B cell (primary cell): Measurements from ENCODE around the gene MAPK8. TPM values are rescaled to one million over a fixed set of nuclear protein-coding genes. Genes with fewer than 3 reads are reported as not detected.

ENCODE experiments used
- ATAC-seq: fragments of 200-7000 bp; cut with Tn5 transposase; one replicate; pipeline ENCODE4 v1.10.0; 2021; ENCODE audit warnings: low read depth, mild to moderate bottlenecking, moderate number of reproducible peaks, moderate library complexity
- CTCF ChIA-PET: fragments of 350-600 bp; sonication (Branson Sonifier 250); formaldehyde crosslinking; loops from one replicate; lab custom pipeline; 2021; ENCODE audit warnings: antibody characterized with exemption, inconsistent platforms; lab: Charles Lee
- POLR2A ChIA-PET: fragments of 350-600 bp; sonication (Branson Sonifier 250); formaldehyde crosslinking; loops from one replicate; lab custom pipeline; 2021; ENCODE audit warnings: antibody characterized with exemption; lab: Charles Lee
- DNase-seq: peaks from one replicate; pipeline ENCODE4 v3.0.0; 2013
- H2AFZ ChIP-seq: 2 replicates; pipeline ENCODE4 v1.6.1; 2012; ENCODE audit warnings: mild to moderate bottlenecking, low read depth, low read length; ENCODE audit not compliant: insufficient read depth, poor library complexity, severe bottlenecking
- H3K27ac ChIP-seq, 2 donors: 1 replicate in 1 of 2; 2 replicates in 1 of 2; pipeline ENCODE4 v1.5.1; 2012 to 2013; ENCODE audit warnings: low read length in 2 of 2, mild to moderate bottlenecking in 2 of 2, moderate library complexity in 1 of 2
- H3K27me3 ChIP-seq, 4 experiments: fragments of 200-600 bp in 1 of 4; sonication (generic) in 1 of 4; replicated peaks in 1 of 4; 1 replicate in 2 of 4; 2 replicates in 2 of 4; pipeline versions ENCODE4 v1.6.1 to v1.7.0; 2013 to 2016; ENCODE audit warnings: low read length in 3 of 4, mild to moderate bottlenecking in 2 of 4, mixed read lengths in 1 of 4, moderate library complexity in 1 of 4; ENCODE audit not compliant: insufficient read depth in 4 of 4, control insufficient read depth in 3 of 4; ENCODE audit errors: control extremely low read depth in 1 of 4
- H3K36me3 ChIP-seq, 2 experiments: replicated peaks in 1 of 2; 1 replicate in 1 of 2; 2 replicates in 1 of 2; pipeline versions ENCODE4 v1.6.1 to v1.7.1; 2013; ENCODE audit warnings: low read length in 1 of 2; ENCODE audit not compliant: insufficient read depth in 2 of 2, control insufficient read depth in 1 of 2; ENCODE audit errors: control extremely low read depth in 1 of 2, extremely low read depth in 1 of 2
- H3K4me1 ChIP-seq, 2 donors: fragments of 200-600 bp in 1 of 2; sonication (generic) in 1 of 2; 1 replicate in 1 of 2; 2 replicates in 1 of 2; pipeline versions ENCODE4 v1.5.1 to v1.6.1; 2013 to 2017; ENCODE audit warnings: low read length in 2 of 2; ENCODE audit not compliant: control insufficient read depth in 2 of 2, insufficient read depth in 2 of 2
- H3K4me2 ChIP-seq: replicated peaks from 2 replicates; pipeline ENCODE3; 2012; ENCODE audit warnings: mild to moderate bottlenecking, low read depth, low read length; ENCODE audit not compliant: poor library complexity, severe bottlenecking
- H3K4me3 ChIP-seq, 5 experiments: fragments of 200-600 bp in 1 of 5; sonication (generic) in 1 of 5; 1 replicate in 3 of 5; 2 replicates in 2 of 5; pipeline versions ENCODE4 v1.5.1 to v1.7.0; 2011 to 2016; ENCODE audit warnings: low read length in 4 of 5, mild to moderate bottlenecking in 4 of 5, low read depth in 2 of 5, control low read depth in 1 of 5, moderate library complexity in 1 of 5; ENCODE audit not compliant: insufficient read depth in 1 of 5; ENCODE audit errors: control extremely low read depth in 1 of 5, extremely low read depth in 1 of 5
- H3K79me2 ChIP-seq: fragments of 200-600 bp; sonication (generic); one replicate; pipeline ENCODE4 v1.6.0; 2016; ENCODE audit warnings: low read length; ENCODE audit not compliant: control insufficient read depth, insufficient read depth
- H3K9ac ChIP-seq: fragments of 200-600 bp; sonication (generic); 2 replicates; pipeline ENCODE4 v1.6.1; 2017; ENCODE audit warnings: mild to moderate bottlenecking, low read length, moderate library complexity
- H3K9me3 ChIP-seq, 3 donors: one replicate each; pipeline versions ENCODE4 v1.6.1 to v1.7.1; 2013; ENCODE audit warnings: low read length in 2 of 3; ENCODE audit not compliant: control insufficient read depth in 2 of 3, insufficient read depth in 1 of 3; ENCODE audit errors: control extremely low read depth in 1 of 3
- H4K20me1 ChIP-seq: 2 replicates; pipeline ENCODE4 v1.6.0; 2012; ENCODE audit warnings: mild to moderate bottlenecking, low read length; ENCODE audit not compliant: insufficient read depth, control insufficient read depth, poor library complexity, severe bottlenecking
- H3K27ac Mint-ChIP-seq: one replicate; pipeline ENCODE4 v1.8.0; 2021; ENCODE audit warnings: mixed read lengths
- H3K27me3 Mint-ChIP-seq: one replicate; pipeline ENCODE4 v1.8.0; 2021; ENCODE audit warnings: mixed read lengths
- H3K4me1 Mint-ChIP-seq: one replicate; pipeline ENCODE4 v1.8.0; 2021; ENCODE audit warnings: mixed read lengths
- H3K4me3 Mint-ChIP-seq: one replicate; pipeline ENCODE4 v1.8.0; 2021; ENCODE audit warnings: mixed read lengths
- H3K9me3 Mint-ChIP-seq: one replicate; pipeline ENCODE4 v1.8.0; 2022; ENCODE audit warnings: mixed read lengths; ENCODE audit not compliant: insufficient read depth
- EZH2 ChIP-seq: IDR thresholded peaks from 2 replicates; pipeline ENCODE4 v1.6.1; 2012; ENCODE audit warnings: borderline replicate concordance, low read depth, mild to moderate bottlenecking, moderate library complexity, low read length; ENCODE audit not compliant: insufficient read depth, poor library complexity, severe bottlenecking
- WGBS: methylation state at CpG from one replicate; pipeline ENCODE4 v1.1.5; 2013; ENCODE audit warnings: missing lambda C conversion rate; ENCODE audit not compliant: insufficient coverage; 5-methylcytosine and 5-hydroxymethylcytosine counted together
- intact Hi-C: fragments of 100-400 bp; cut with micrococcal nuclease; formaldehyde crosslinking; loops from one replicate; pipeline ENCODE4 v1.10.0; 2022
- polyA plus RNA-seq: library from polyadenylated mRNA; depleted of rRNA; stranded (reverse); fragments of >200 nt; gene quantifications from 2 replicates; pipeline ENCODE4 v1.2.3, GENCODE V29; 2012
- total RNA-seq, 2 donors: library from RNA; stranded (reverse); fragments of 120-200 nt in 1 of 2; gene quantifications; 1 replicate in 1 of 2; 2 replicates in 1 of 2; pipeline versions ENCODE4 v1.2.3 to v1.2.4, GENCODE V29; 2013 to 2022
- TF ChIP-seq, protein P1 (sequence below): fragments of 200-600 bp; IDR thresholded peaks from one replicate; pipeline ENCODE4 v1.8.0; 2022; ENCODE audit warnings: antibody characterized with exemption, mild to moderate bottlenecking

Gene MAPK8
- total and polyA plus RNA-seq, 2 donors (not counting 1 experiment from before 2014, with no cell fraction given): 13.7 to 40.0 TPM

DNA sequence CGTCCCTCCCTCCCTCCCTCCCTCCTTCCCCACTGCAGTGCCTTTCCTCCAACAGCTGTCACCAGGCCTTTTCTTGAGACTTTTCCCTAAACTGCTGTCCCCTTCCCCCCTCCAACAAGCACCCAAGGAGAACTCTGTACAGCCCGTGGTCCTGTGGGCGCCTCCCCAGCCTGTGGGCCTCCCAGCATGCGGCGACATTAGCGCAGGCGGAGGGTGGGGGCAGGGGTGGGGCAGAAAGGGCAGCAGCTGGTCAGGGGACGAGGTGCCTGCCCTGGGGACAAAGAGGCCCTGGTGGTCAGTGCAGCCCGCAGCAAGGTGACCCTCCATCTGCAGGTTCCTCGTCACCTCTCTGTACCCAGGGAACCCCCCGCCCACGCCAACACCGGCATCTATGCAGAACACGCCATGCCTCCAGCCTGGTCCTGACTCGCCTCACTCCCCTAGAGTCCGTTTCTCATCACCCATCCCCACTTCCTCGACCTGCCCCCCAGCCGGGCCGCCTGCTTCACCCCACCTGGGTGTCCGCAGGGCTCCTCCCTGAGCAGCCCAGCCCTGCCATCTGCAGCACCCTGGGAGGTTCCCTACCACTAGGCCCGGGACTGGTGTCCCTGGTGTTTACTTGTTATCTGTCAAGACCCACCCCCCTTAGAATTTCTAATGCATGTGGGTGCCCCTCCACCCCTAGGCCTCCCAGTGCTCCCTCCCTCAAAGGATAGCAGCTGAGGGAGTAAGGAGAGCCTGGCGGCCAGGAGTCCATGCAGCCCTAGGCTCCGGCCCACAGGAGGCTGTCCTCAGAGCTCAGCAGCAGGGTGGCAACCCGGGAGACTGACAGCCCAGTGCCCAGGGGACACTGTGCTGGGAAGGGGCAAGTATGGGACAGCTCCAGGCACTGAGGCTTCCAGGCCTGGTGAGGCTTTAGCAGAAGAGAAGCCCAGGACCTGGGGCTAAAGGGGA lies 150.6 kb downstream of the MAPK8 start:
- peaks cover 9% of the 10 kb centered on the region for H3K4me1 Mint-ChIP-seq
- H4K20me1 ChIP-seq: no peaks in the 10 kb centered on the region
- CTCF ChIA-PET: no interaction called here
- no peaks in the 10 kb centered on the region for H3K36me3 ChIP-seq
- ATAC-seq (no peak), DNase-seq (no peak)
- H3K4me3 Mint-ChIP-seq: no peak overlapping the region
- POLR2A ChIA-PET: no interaction called here
- peak overlapping the region; percentile 57 for H3K4me2 ChIP-seq
- no peak overlapping the region for H3K9ac ChIP-seq
- H3K4me3 ChIP-seq: no peak overlapping the region
- no peaks in the 10 kb centered on the region for H3K27me3 Mint-ChIP-seq
- H3K27ac ChIP-seq: no peak overlapping the region
- 40% methylated on average over 23 of the region's 24 CpGs for WGBS
- no peak overlapping the region for H2AFZ ChIP-seq
- H3K9me3 ChIP-seq: peaks cover 0 to 4% (median 0%) of the 10 kb centered on the region in 3 donors
- H3K27me3 ChIP-seq: peaks cover 0 to 3% (median 0%) of the 10 kb centered on the region in 4 experiments
- TF ChIP-seq, protein P1, sequence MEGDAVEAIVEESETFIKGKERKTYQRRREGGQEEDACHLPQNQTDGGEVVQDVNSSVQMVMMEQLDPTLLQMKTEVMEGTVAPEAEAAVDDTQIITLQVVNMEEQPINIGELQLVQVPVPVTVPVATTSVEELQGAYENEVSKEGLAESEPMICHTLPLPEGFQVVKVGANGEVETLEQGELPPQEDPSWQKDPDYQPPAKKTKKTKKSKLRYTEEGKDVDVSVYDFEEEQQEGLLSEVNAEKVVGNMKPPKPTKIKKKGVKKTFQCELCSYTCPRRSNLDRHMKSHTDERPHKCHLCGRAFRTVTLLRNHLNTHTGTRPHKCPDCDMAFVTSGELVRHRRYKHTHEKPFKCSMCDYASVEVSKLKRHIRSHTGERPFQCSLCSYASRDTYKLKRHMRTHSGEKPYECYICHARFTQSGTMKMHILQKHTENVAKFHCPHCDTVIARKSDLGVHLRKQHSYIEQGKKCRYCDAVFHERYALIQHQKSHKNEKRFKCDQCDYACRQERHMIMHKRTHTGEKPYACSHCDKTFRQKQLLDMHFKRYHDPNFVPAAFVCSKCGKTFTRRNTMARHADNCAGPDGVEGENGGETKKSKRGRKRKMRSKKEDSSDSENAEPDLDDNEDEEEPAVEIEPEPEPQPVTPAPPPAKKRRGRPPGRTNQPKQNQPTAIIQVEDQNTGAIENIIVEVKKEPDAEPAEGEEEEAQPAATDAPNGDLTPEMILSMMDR: no peak
- TF ChIP-seq EZH2: no peak
- H3K27ac Mint-ChIP-seq: no peak overlapping the region
- no peaks in the 10 kb centered on the region for H3K9me3 Mint-ChIP-seq
- no peaks in the 10 kb centered on the region for H3K79me2 ChIP-seq
- H3K4me1 ChIP-seq: peaks cover 13 to 17% of the 10 kb centered on the region in 2 donors
- intact Hi-C loops: no loop called here
